Suprapubic skin (tissue), 4 donors: ENCODE measurements around the gene RAB3B. TPM values are rescaled to one million over a fixed set of nuclear protein-coding genes. Genes with fewer than 3 reads are reported as not detected.

Source experiments
- DNase-seq, 2 donors: peaks; one replicate each; pipeline ENCODE4 v3.0.0-alpha.2; 2019; ENCODE audit warnings: low spot score in 2 of 2
- H3K27ac ChIP-seq: fragments of 200-600 bp; sonication (generic); one replicate; pipeline ENCODE4 v1.5.1; 2019
- H3K27me3 ChIP-seq: fragments of 200-600 bp; sonication (generic); one replicate; pipeline ENCODE4 v1.5.1; 2019
- H3K36me3 ChIP-seq: fragments of 200-600 bp; sonication (generic); one replicate; pipeline ENCODE4 v1.5.1; 2019
- H3K4me1 ChIP-seq: fragments of 200-600 bp; sonication (generic); one replicate; pipeline ENCODE4 v1.5.1; 2019
- H3K4me3 ChIP-seq: fragments of 200-600 bp; sonication (generic); one replicate; pipeline ENCODE4 v1.5.1; 2019; ENCODE audit warnings: mild to moderate bottlenecking
- H3K9me3 ChIP-seq: fragments of 200-600 bp; sonication (generic); one replicate; pipeline ENCODE4 v1.5.1; 2019
- CTCF ChIP-seq, 2 donors: fragments of 200-600 bp in 1 of 2; fragments of 450-650 bp in 1 of 2; sonication (generic) in 1 of 2; IDR thresholded peaks; one replicate each; pipeline ENCODE4 v1.5.1; 2016 to 2019; ENCODE audit warnings: antibody characterized with exemption in 2 of 2, mild to moderate bottlenecking in 1 of 2, moderate library complexity in 1 of 2
- EP300 ChIP-seq: sonication (generic); formaldehyde crosslinking; IDR thresholded peaks from one replicate; pipeline ENCODE4 v1.6.1; 2017; ENCODE audit warnings: antibody characterized with exemption
- POLR2A ChIP-seq, 2 donors: fragments of 450-650 bp; IDR thresholded peaks; one replicate each; pipeline ENCODE4 v1.6.1; 2017; ENCODE audit warnings: antibody characterized with exemption in 2 of 2, mild to moderate bottlenecking in 2 of 2, moderate library complexity in 2 of 2
- POLR2AphosphoS5 ChIP-seq, 3 donors: sonication (generic); formaldehyde crosslinking; IDR thresholded peaks; one replicate each; pipeline ENCODE4 v1.6.1; 2017; ENCODE audit warnings: antibody characterized with exemption in 3 of 3
- WGBS: methylation state at CpG from one replicate; pipeline ENCODE4 v1.1.5; 2018; 5-methylcytosine and 5-hydroxymethylcytosine counted together
- total RNA-seq, 4 donors: library from RNA; depleted of rRNA; stranded (reverse); fragments of >200 nt; gene quantifications; one replicate each; pipeline ENCODE4 v1.1.0, GENCODE V29; 2016

The RAB3B gene
- total RNA-seq, 4 donors from 2014 or later: 2.8 to 6.8 (median 5.6) TPM

- H3K36me3 ChIP-seq: no peaks in the 10 kb centered on the region
- WGBS: 51% methylated on average over 1 of the region's 1 CpG
- H3K27me3 ChIP-seq: no peaks in the 10 kb centered on the region
- TF ChIP-seq POLR2AphosphoS5 (IDR thresholded peaks at IDR 0.05) (no peak), EP300 (no peak), CTCF (IDR thresholded peaks at IDR 0.05) (no peak), POLR2A (IDR thresholded peaks at IDR 0.05) (no peak)
- no peaks in the 10 kb centered on the region for H3K9me3 ChIP-seq
- H3K4me3 ChIP-seq: no peak overlapping the region
- DNase-seq: no peak
- H3K4me1 ChIP-seq: peaks cover 12% of the 10 kb centered on the region
- H3K27ac ChIP-seq: no peak overlapping the region
These were observed 37.9 kb downstream of the RAB3B start for GRCh38 chr1:51952638-51953037.

- TF ChIP-seq EP300 (no peak), CTCF (IDR thresholded peaks at IDR 0.05) (no peak)
- H3K4me1 ChIP-seq: peaks cover 12% of the 10 kb centered on the region
- no peaks in the 10 kb centered on the region for H3K27me3 ChIP-seq
- 92% methylated on average over 4 of the region's 4 CpGs for WGBS
- no peak for DNase-seq
- H3K27ac ChIP-seq: no peak overlapping the region
- H3K4me3 ChIP-seq: no peak overlapping the region
- H3K36me3 ChIP-seq: no peaks in the 10 kb centered on the region
- no peaks in the 10 kb centered on the region for H3K9me3 ChIP-seq
These were observed 39.8 kb downstream of the RAB3B start for GRCh38 chr1:51950701-51951100.

- 68% methylated on average over 8 of the region's 9 CpGs for WGBS
- H3K27ac ChIP-seq: no peak overlapping the region
These were observed 41.3 kb downstream of the RAB3B start for GRCh38 chr1:51949014-51949702.

GRCh38 chr1:51948491-51948915 is 42.0 kb downstream of the RAB3B start:
- peaks cover 7% of the 10 kb centered on the region for H3K4me1 ChIP-seq
- TF ChIP-seq EP300 (no peak), POLR2A (IDR thresholded peaks at IDR 0.05) (no peak), CTCF (IDR thresholded peaks at IDR 0.05) (no peak), POLR2AphosphoS5 (IDR thresholded peaks at IDR 0.05) (no peak)
- no peak for DNase-seq
- no peaks in the 10 kb centered on the region for H3K9me3 ChIP-seq
- no peaks in the 10 kb centered on the region for H3K36me3 ChIP-seq
- 42% methylated on average over 2 of the region's 2 CpGs for WGBS
- no peaks in the 10 kb centered on the region for H3K27me3 ChIP-seq
- no peak overlapping the region for H3K4me3 ChIP-seq
- no peak overlapping the region for H3K27ac ChIP-seq

More at GRCh38 chr1:51949014-51949702, 41.3 kb downstream of the RAB3B start:
- H3K9me3 ChIP-seq: no peaks in the 10 kb centered on the region
- TF ChIP-seq EP300 (no peak), CTCF (IDR thresholded peaks at IDR 0.05) (no peak), POLR2AphosphoS5 (IDR thresholded peaks at IDR 0.05) (no peak), POLR2A (IDR thresholded peaks at IDR 0.05) (no peak)
- peaks cover 7% of the 10 kb centered on the region for H3K4me1 ChIP-seq
- no peak overlapping the region for H3K4me3 ChIP-seq
- DNase-seq: no peak
- H3K36me3 ChIP-seq: no peaks in the 10 kb centered on the region
- no peaks in the 10 kb centered on the region for H3K27me3 ChIP-seq

- 58% methylated on average over 1 of the region's 1 CpG for WGBS
- no peak for DNase-seq
These were observed 44.2 kb downstream of the RAB3B start for GRCh38 chr1:51946300-51946699.

More at GRCh38 chr1:51946300-51946699, 44.2 kb downstream of the RAB3B start:
- no peak overlapping the region for H3K4me3 ChIP-seq
- peaks cover 7% of the 10 kb centered on the region for H3K4me1 ChIP-seq
- no peaks in the 10 kb centered on the region for H3K36me3 ChIP-seq
- H3K9me3 ChIP-seq: peaks cover 8% of the 10 kb centered on the region
- no peaks in the 10 kb centered on the region for H3K27me3 ChIP-seq
- TF ChIP-seq EP300 (no peak), POLR2AphosphoS5 (IDR thresholded peaks at IDR 0.05) (no peak), CTCF (IDR thresholded peaks at IDR 0.05) (no peak), POLR2A (IDR thresholded peaks at IDR 0.05) (no peak)
- H3K27ac ChIP-seq: no peak overlapping the region
